NB4 (cell line): ENCODE data around the gene CTDSPL.

ENCODE experiments used
- MYC ChIP-seq: IDR thresholded peaks from 2 replicates; pipeline ENCODE4 v1.6.1; 2011; ENCODE audit warnings: low read depth, low read length
- POLR2A ChIP-seq: IDR thresholded peaks from 2 replicates; pipeline ENCODE4 v1.6.1; 2011; ENCODE audit warnings: mild to moderate bottlenecking; ENCODE audit not compliant: insufficient read length; ENCODE audit errors: extremely low read depth

DNA sequence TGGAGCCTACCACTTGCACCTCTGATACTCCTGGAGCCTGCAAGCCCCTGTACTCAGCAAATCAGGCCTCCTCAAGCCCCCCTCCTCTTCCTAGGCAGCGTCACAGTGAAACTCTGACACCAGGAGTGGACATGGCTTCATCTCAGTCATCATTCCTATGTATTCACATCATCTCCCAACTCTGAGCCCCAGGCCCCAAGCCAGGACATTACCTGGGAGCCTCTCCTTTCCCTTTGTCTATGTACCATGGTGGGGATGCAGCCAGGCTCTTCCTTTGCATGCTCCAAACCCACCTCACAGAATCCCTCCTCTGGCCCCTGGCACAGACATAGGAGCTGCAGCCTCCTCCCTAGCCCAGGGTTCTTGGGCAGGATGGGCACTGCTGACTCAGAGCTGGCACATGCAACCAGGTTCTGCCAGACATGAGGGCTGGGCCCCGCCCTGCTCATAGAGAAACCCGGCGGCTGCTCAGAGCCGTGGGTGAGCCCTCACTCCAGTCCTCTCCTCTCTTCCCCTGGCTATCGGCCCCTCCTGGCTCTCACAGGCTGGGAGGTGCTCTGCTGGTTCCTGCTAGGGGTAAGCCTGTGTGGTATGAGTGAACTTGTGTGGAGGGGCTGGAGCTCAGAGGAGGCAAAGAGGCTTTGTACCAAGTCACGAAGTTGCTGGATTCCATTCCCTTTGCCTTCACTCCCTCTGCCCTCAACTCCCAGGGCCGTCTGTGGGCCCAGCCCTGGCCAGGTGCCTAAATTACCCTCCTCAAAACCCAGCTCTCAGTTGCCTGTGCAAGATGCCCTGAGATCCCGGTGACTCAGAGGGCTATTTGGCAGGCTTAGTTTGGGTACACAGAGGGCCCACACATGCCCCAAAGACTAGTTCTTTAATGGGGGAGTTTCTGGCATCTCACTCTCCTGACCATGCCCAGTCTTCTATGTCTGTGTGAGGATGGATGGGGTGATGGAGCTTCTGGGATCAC is 169.6 kb downstream of the CTDSPL start:
- TF ChIP-seq POLR2A, result no peak
- no peak for TF ChIP-seq MYC
